Fibroblast of skin of abdomen (primary cell): ENCODE data around the gene METTL22.

ENCODE experiments used
- DNase-seq: peaks from one replicate; pipeline ENCODE4 v3.0.0-alpha.2; 2013

METTL22 gene

GRCh38 chr16:8668113-8668512, 46.6 kb downstream of the METTL22 start:
- DNase-seq: no peak

GRCh38 chr16:8669481-8669880, 48.0 kb downstream of the METTL22 start:
- DNase-seq: no peak

- DNase-seq: no peak
These were observed 48.6 kb downstream of the METTL22 start for GRCh38 chr16:8670014-8670560.

GRCh38 chr16:8673611-8674412, 52.3 kb downstream of the METTL22 start:
- peak; percentile 6 for DNase-seq

- peak; percentile 83 for DNase-seq
These were observed 53.0 kb downstream of the METTL22 start, which contains the start of gene ABAT for GRCh38 chr16:8674413-8675022. TSS of gene ABAT (plus strand) at chr16:8674617. CDS start at chr16:8735740, 61,123 bp downstream.

- DNase-seq: no peak
These were observed 54.0 kb downstream of the METTL22 start for GRCh38 chr16:8675183-8676159.

- no peak for DNase-seq
These were observed 54.7 kb downstream of the METTL22 start for GRCh38 chr16:8676160-8676547.

- no peak for DNase-seq
These were observed 55.4 kb downstream of the METTL22 start for GRCh38 chr16:8676737-8677375.

- DNase-seq: peak; percentile 27
These were observed 56.0 kb downstream of the METTL22 start for GRCh38 chr16:8677481-8677880.

GRCh38 chr16:8678068-8678927, 56.8 kb downstream of the METTL22 start:
- peak; percentile 77 for DNase-seq

GRCh38 chr16:8679151-8679550, 57.7 kb downstream of the METTL22 start:
- no peak for DNase-seq

GRCh38 chr16:8682551-8683259, 61.2 kb downstream of the METTL22 start:
- no peak for DNase-seq

GRCh38 chr16:8683640-8684039, 62.1 kb downstream of the METTL22 start:
- DNase-seq: no peak

GRCh38 chr16:8685617-8686016, 64.1 kb downstream of the METTL22 start:
- DNase-seq: no peak

GRCh38 chr16:8686031-8686621, 64.6 kb downstream of the METTL22 start:
- DNase-seq: no peak

- no peak for DNase-seq
These were observed 65.4 kb downstream of the METTL22 start for GRCh38 chr16:8686879-8687278.

- no peak for DNase-seq
These were observed 68.2 kb downstream of the METTL22 start for GRCh38 chr16:8689686-8690085.

- no peak for DNase-seq
These were observed 70.2 kb downstream of the METTL22 start for GRCh38 chr16:8691728-8692127.

GRCh38 chr16:8694795-8695728, 73.6 kb downstream of the METTL22 start:
- no peak for DNase-seq
